Measurements from ENCODE around the gene C2CD3. TPM values are rescaled to one million over a fixed set of nuclear protein-coding genes. Genes with fewer than 3 reads are reported as not detected.

Gene C2CD3
- total and polyA plus RNA-seq, 4 experiments from 2014 or later: 4.5 to 52.7 (median 26.5) TPM

GRCh38 chr11:73981051-73981805 lies 189.6 kb downstream of the C2CD3 start:
- Histone ChIP-seq H3K4me1 (ENCODE audit: insufficient read depth, low read length) (peaks cover 61% of the 10 kb centered on the region), H3K27ac (ENCODE audit: low read depth, low read length) (peak overlapping the region; percentile 84), H3K27me3 (ENCODE audit: insufficient read depth, low read length) (no peaks in the 10 kb centered on the region), H3K36me3 (ENCODE audit: insufficient read depth, low read length) (peaks cover 44% of the 10 kb centered on the region), H3K4me3 (ENCODE audit: low read length in 2 of 2) (peak overlapping the region; percentile 87 to 99), H3K9me3 (ENCODE audit: control insufficient read depth in 1 of 2, low read length in 2 of 2) (no peaks in the 10 kb centered on the region)
- peaks cover 32 to 86% (median 46%) of the 10 kb centered on the region in 4 donors for H3K4me1 Mint-ChIP-seq
- ChIA-PET CTCF (ENCODE audit: partially characterized antibody) (interaction anchor here (1.2 to 5.0 kb wide), 10 partner anchors 8 to 57 kb away, joined by 3 to 38 read pairs (median 15); no protein-coding TSS in a partner anchor), POLR2A (ENCODE audit: partially characterized antibody) (interaction anchor here (0.7 to 38.4 kb wide), 8 partner anchors 12 to 251 kb away, joined by 3 to 2221 read pairs (median 16); partner anchors contain the start of genes C2CD3, PPME1 and UCP3)
- intact Hi-C loops (cut with micrococcal nuclease): loop anchor here (5.0 kb wide), 1 partner anchor 104 kb away; the partner anchor contains the start of genes COA4 and PAAF1
- H3K27me3 Mint-ChIP-seq: no peaks in the 10 kb centered on the region
- no peak for DNase-seq
- peaks cover 0 to 3% (median 0%) of the 10 kb centered on the region in 8 donors for H3K9me3 Mint-ChIP-seq
- H3K4me3 Mint-ChIP-seq: peak overlapping the region; percentile 96 to 100 (median 99)
- peak overlapping the region; percentile 98 to 100 (median 99) for H3K27ac Mint-ChIP-seq
- H3K36me3 Mint-ChIP-seq: peaks cover 56 to 65% of the 10 kb centered on the region in 2 donors

GRCh38 chr11:73980001-73980961 lies 190.5 kb downstream of the C2CD3 start:
- H3K27ac ChIP-seq (ENCODE audit: low read depth, low read length): peak overlapping the region; percentile 84
- H3K9me3 ChIP-seq (ENCODE audit: control insufficient read depth in 1 of 2, low read length in 2 of 2): no peaks in the 10 kb centered on the region
- Mint-ChIP-seq H3K9me3 (peaks cover 0 to 3% (median 0%) of the 10 kb centered on the region in 8 donors), H3K27ac (peak overlapping the region; percentile 98 to 100 (median 99)), H3K36me3 (peaks cover 65 to 75% of the 10 kb centered on the region in 2 donors), H3K4me1 (peaks cover 37 to 95% (median 53%) of the 10 kb centered on the region in 4 donors), H3K4me3 (peak overlapping the region; percentile 96 to 100 (median 99)), H3K27me3 (no peaks in the 10 kb centered on the region)
- intact Hi-C loops (cut with micrococcal nuclease): loop anchor here (1.0 to 5.0 kb wide), 5 partner anchors 15 to 103 kb away; partner anchors contain the start of genes COA4 and PAAF1
- CTCF ChIA-PET (ENCODE audit: partially characterized antibody): interaction anchor here (0.6 to 5.0 kb wide), 18 partner anchors 7 to 72 kb away, joined by 3 to 38 read pairs (median 6); partner anchors contain the start of gene UCP3
- peaks cover 70% of the 10 kb centered on the region for H3K4me1 ChIP-seq (ENCODE audit: insufficient read depth, low read length)
- peak; percentile 89 to 94 (median 91) for DNase-seq
- peaks cover 54% of the 10 kb centered on the region for H3K36me3 ChIP-seq (ENCODE audit: insufficient read depth, low read length)
- POLR2A ChIA-PET (ENCODE audit: partially characterized antibody): interaction anchor here (0.6 to 38.4 kb wide), 18 partner anchors 11 to 382 kb away, joined by 3 to 2221 read pairs (median 4); partner anchors contain the start of genes C2CD3, FAM168A, PPME1 and RAB6A
- H3K4me3 ChIP-seq (ENCODE audit: low read length in 2 of 2): peak overlapping the region; percentile 87 to 99
- no peaks in the 10 kb centered on the region for H3K27me3 ChIP-seq (ENCODE audit: insufficient read depth, low read length)

DNA sequence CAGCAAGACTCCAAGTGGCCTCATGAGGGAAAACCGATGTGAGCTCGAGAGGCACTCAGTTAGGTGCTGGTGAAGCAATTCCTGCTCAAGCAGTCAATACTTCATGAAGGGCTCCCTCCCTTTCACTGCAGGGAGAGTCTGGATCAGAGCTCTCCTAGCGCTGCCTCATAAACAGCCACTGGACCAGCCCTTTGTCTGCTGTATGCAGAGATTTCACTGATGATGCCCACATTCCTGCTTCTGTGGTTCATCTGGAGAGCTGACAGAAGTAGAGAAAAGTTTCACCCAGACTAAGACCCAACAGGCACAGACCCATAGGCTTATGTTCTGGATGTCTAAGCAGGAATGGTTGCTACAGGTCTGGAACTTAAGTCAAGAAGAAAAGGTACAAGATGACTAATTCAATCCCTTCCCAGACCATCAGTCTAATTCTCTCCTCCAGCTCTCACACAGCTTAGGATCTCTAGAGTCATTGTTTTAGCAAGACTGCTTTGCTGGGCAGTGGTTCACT lies 192.2 kb downstream of the C2CD3 start:
- peak overlapping the region; percentile 98 to 100 (median 99) for H3K27ac Mint-ChIP-seq
- Histone ChIP-seq H3K27me3 (ENCODE audit: insufficient read depth, low read length) (no peaks in the 10 kb centered on the region), H3K4me1 (ENCODE audit: insufficient read depth, low read length) (peaks cover 76% of the 10 kb centered on the region), H3K4me3 (ENCODE audit: low read length in 2 of 2) (peak overlapping the region; percentile 23 to 99), H3K27ac (ENCODE audit: low read depth, low read length) (peak overlapping the region; percentile 84), H3K36me3 (ENCODE audit: insufficient read depth, low read length) (peaks cover 65% of the 10 kb centered on the region), H3K9me3 (ENCODE audit: control insufficient read depth in 1 of 2, low read length in 2 of 2) (no peaks in the 10 kb centered on the region)
- H3K36me3 Mint-ChIP-seq: peaks cover 80 to 91% of the 10 kb centered on the region in 2 donors
- DNase-seq: no peak
- ChIA-PET POLR2A (ENCODE audit: partially characterized antibody) (interaction anchor here (0.5 to 38.4 kb wide), 8 partner anchors 10 to 192 kb away, joined by 3 to 2221 read pairs (median 16); partner anchors contain the start of genes C2CD3, PPME1 and UCP3), CTCF (ENCODE audit: partially characterized antibody) (interaction anchor here (1.2 to 5.0 kb wide), 5 partner anchors 8 to 41 kb away, joined by 3 to 38 read pairs (median 15); no protein-coding TSS in a partner anchor)
- intact Hi-C loops (cut with micrococcal nuclease): no loop called here
- H3K4me3 Mint-ChIP-seq: peak overlapping the region; percentile 83 to 100 (median 98)
- peaks cover 0 to 3% (median 0%) of the 10 kb centered on the region in 8 donors for H3K9me3 Mint-ChIP-seq
- no peaks in the 10 kb centered on the region for H3K27me3 Mint-ChIP-seq
- H3K4me1 Mint-ChIP-seq: peaks cover 45 to 100% (median 60%) of the 10 kb centered on the region in 4 donors

DNA sequence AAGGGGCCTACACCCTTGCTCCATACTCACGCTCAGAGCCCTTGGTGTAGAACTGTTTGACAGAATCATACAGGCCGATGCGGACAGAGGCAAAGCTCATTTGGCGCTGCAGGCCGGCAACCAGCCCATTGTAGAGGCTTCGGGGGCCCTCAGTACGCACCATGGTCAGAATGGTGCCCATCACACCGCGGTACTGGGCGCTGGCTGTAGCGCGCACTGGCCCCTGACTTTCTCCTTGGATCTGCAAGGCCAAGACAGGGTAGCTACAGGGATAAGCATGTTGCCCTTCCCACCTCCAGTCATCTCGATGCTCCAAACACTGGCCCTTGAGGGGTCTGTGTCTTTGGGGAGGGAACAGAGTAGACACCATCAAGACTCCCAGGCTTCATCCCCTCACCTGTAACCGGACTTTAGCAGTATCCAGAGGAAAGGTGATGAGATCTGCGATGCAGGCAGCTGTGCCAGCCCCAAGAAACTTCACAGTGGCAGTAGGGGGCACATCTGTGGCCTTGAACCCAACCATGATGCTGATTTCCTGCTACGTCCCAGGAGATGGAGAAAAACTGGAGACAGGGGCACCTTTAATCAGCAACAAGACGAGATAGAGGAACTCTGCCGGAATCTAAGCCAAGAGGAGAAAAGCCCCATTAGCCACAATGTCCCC lies 192.8 kb downstream of the C2CD3 start:
- H3K27ac Mint-ChIP-seq: peak overlapping the region; percentile 98 to 100 (median 99)
- Histone ChIP-seq H3K36me3 (ENCODE audit: insufficient read depth, low read length) (peaks cover 65% of the 10 kb centered on the region), H3K9me3 (ENCODE audit: control insufficient read depth in 1 of 2, low read length in 2 of 2) (no peaks in the 10 kb centered on the region), H3K27ac (ENCODE audit: low read depth, low read length) (peak overlapping the region; percentile 84), H3K4me3 (ENCODE audit: low read length in 2 of 2) (peak overlapping the region; percentile 23 to 99), H3K4me1 (ENCODE audit: insufficient read depth, low read length) (peaks cover 78% of the 10 kb centered on the region), H3K27me3 (ENCODE audit: insufficient read depth, low read length) (no peaks in the 10 kb centered on the region)
- POLR2A ChIA-PET (ENCODE audit: partially characterized antibody): interaction anchor here (5.1 to 38.4 kb wide), 3 partner anchors 9 to 53 kb away, joined by 49 to 2221 read pairs (median 623); partner anchors contain the start of gene UCP3
- peaks cover 80 to 89% of the 10 kb centered on the region in 2 donors for H3K36me3 Mint-ChIP-seq
- intact Hi-C loops (cut with micrococcal nuclease): no loop called here
- H3K4me3 Mint-ChIP-seq: peak overlapping the region; percentile 83 to 100 (median 98)
- H3K4me1 Mint-ChIP-seq: peaks cover 47 to 100% (median 63%) of the 10 kb centered on the region in 4 donors
- DNase-seq: no peak
- CTCF ChIA-PET (ENCODE audit: partially characterized antibody): interaction anchor here (1.2 to 5.0 kb wide), 4 partner anchors 8 to 41 kb away, joined by 3 to 38 read pairs (median 12); no protein-coding TSS in a partner anchor
- peaks cover 0 to 2% (median 0%) of the 10 kb centered on the region in 8 donors for H3K9me3 Mint-ChIP-seq
- H3K27me3 Mint-ChIP-seq: no peaks in the 10 kb centered on the region

DNA sequence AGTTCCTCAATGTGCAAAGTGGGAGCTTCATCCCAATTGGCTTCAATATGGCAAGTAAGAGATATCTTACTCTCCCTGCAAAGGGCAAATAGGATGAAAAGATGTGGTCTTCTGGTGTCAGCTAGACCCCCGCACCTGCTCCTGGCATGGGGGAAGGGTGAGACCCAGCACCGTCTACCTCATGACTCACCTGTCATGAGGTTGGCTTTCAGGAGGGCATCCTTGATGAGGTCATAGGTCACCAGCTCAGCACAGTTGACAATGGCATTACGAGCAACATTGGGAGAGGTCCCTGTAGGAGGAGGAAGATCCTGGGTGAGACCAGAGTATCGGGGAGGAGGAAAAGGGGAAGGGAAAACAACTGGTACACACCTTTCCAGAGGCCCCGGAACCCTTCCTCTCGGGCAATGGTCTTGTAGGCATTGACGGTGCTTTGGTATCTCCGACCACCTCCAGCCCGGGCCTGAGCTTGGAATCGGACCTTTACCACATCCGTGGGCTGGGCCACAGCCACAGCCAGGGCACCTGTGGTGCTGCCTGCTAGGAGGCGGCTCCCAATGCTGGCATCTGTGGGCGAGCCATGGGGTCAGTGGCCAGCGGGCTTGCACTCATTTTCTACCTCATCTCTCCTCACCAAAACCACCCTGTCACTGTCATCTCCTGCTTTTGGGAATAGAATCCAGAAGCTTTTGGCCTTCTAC lies 194.2 kb downstream of the C2CD3 start:
- Histone ChIP-seq H3K27me3 (ENCODE audit: insufficient read depth, low read length) (no peaks in the 10 kb centered on the region), H3K27ac (ENCODE audit: low read depth, low read length) (peak overlapping the region; percentile 84), H3K4me3 (ENCODE audit: low read length in 2 of 2) (peak overlapping the region in 1 of 2 donors; percentile 99), H3K4me1 (ENCODE audit: insufficient read depth, low read length) (peaks cover 92% of the 10 kb centered on the region), H3K9me3 (ENCODE audit: control insufficient read depth in 1 of 2, low read length in 2 of 2) (no peaks in the 10 kb centered on the region), H3K36me3 (ENCODE audit: insufficient read depth, low read length) (peaks cover 64% of the 10 kb centered on the region)
- no peaks in the 10 kb centered on the region for H3K27me3 Mint-ChIP-seq
- peak overlapping the region; percentile 57 to 100 (median 94) for H3K4me3 Mint-ChIP-seq
- DNase-seq: no peak
- intact Hi-C loops (cut with micrococcal nuclease): no loop called here
- peak overlapping the region; percentile 78 to 100 (median 91) for H3K27ac Mint-ChIP-seq
- H3K9me3 Mint-ChIP-seq: no peaks in the 10 kb centered on the region
- CTCF ChIA-PET (ENCODE audit: partially characterized antibody): interaction anchor here (0.9 to 1.1 kb wide), 3 partner anchors 10 to 55 kb away, joined by 3 to 4 read pairs (median 4); no protein-coding TSS in a partner anchor
- POLR2A ChIA-PET (ENCODE audit: partially characterized antibody): interaction anchor here (0.6 to 38.4 kb wide), 5 partner anchors 8 to 72 kb away, joined by 3 to 2221 read pairs (median 5); partner anchors contain the start of gene UCP3
- peaks cover 74 to 77% of the 10 kb centered on the region in 2 donors for H3K36me3 Mint-ChIP-seq
- H3K4me1 Mint-ChIP-seq: peaks cover 57 to 100% (median 73%) of the 10 kb centered on the region in 4 donors

All from CD4-positive, alpha-beta memory T cell (primary cell).